HG03064 (cell line): ENCODE measurements around the gene TTC38.

Experiments used
- ATAC-seq: cut with Tn5 transposase; IDR thresholded peaks from one replicate; pipeline ENCODE4 v1.9.1; 2021; ENCODE audit warnings: low read depth; ENCODE audit not compliant: unreplicated experiment

Gene TTC38

GRCh38 chr22:46267431-46268279 lies at the start of gene TTC38:
Gene TTC38, plus strand, starts transcription at chr22:46268008. Its CDS starts 32 bp downstream, at chr22:46268040.
- ATAC-seq: no peak

GRCh38 chr22:46219636-46220035 lies 48.2 kb upstream of the TTC38 start:
- ATAC-seq: no peak

GRCh38 chr22:46220921-46221320 lies 46.9 kb upstream of the TTC38 start:
- ATAC-seq: no peak

GRCh38 chr22:46224044-46224897 lies 43.5 kb upstream of the TTC38 start:
- no peak for ATAC-seq

GRCh38 chr22:46224898-46225290 lies 42.9 kb upstream of the TTC38 start:
- ATAC-seq: no peak

- ATAC-seq: no peak
These were observed 42.2 kb upstream of the TTC38 start for GRCh38 chr22:46225631-46226030.

GRCh38 chr22:46226577-46226976 lies 41.2 kb upstream of the TTC38 start:
- no peak for ATAC-seq

GRCh38 chr22:46229701-46230100 lies 38.1 kb upstream of the TTC38 start:
- no peak for ATAC-seq

- ATAC-seq: no peak
These were observed 37.4 kb upstream of the TTC38 start for GRCh38 chr22:46230262-46230901.

GRCh38 chr22:46233231-46233630 lies 34.6 kb upstream of the TTC38 start:
- ATAC-seq: no peak

GRCh38 chr22:46234969-46235368 lies 32.8 kb upstream of the TTC38 start:
- no peak for ATAC-seq

GRCh38 chr22:46237453-46238124 lies 30.2 kb upstream of the TTC38 start:
- no peak for ATAC-seq

- ATAC-seq: no peak
These were observed 29.3 kb upstream of the TTC38 start for GRCh38 chr22:46238541-46238940.

GRCh38 chr22:46239261-46240048 lies 28.4 kb upstream of the TTC38 start:
- ATAC-seq: no peak

GRCh38 chr22:46240073-46240472 lies 27.7 kb upstream of the TTC38 start:
- no peak for ATAC-seq

GRCh38 chr22:46240506-46240905 lies 27.3 kb upstream of the TTC38 start:
- no peak for ATAC-seq

- ATAC-seq: no peak
These were observed 26.9 kb upstream of the TTC38 start for GRCh38 chr22:46240907-46241306.

GRCh38 chr22:46241396-46242007 lies 26.3 kb upstream of the TTC38 start:
- no peak for ATAC-seq

- no peak for ATAC-seq
These were observed 25.7 kb upstream of the TTC38 start for GRCh38 chr22:46242076-46242475.
